ENCODE data around the gene KCNK2.
"Not testable (repeated sequence)": the region's sequence is repeated elsewhere in the genome, so short reads cannot be mapped to it uniquely, and the experiment has no call there.

The KCNK2 gene

GRCh38 chr1:215160351-215160750 is 77.8 kb downstream of the KCNK2 start:
- DNase-seq = no peak

- not testable (repeated sequence) for DNase-seq
Observed at GRCh38 chr1:215163144-215163543, 80.6 kb downstream of the KCNK2 start.

GRCh38 chr1:215166886-215167285 is 84.3 kb downstream of the KCNK2 start:
- DNase-seq = no peak

GRCh38 chr1:215181518-215181917 is 99.0 kb downstream of the KCNK2 start:
- DNase-seq = no peak

GRCh38 chr1:215185067-215185620 is 102.6 kb downstream of the KCNK2 start:
- no peak for DNase-seq

- no peak for DNase-seq
Observed at GRCh38 chr1:215188302-215188950, 105.9 kb downstream of the KCNK2 start.

GRCh38 chr1:215192306-215192705 is 109.8 kb downstream of the KCNK2 start:
- no peak for DNase-seq

- DNase-seq = no peak
Observed at GRCh38 chr1:215198021-215198420, 115.5 kb downstream of the KCNK2 start.

GRCh38 chr1:215200121-215200520 is 117.6 kb downstream of the KCNK2 start:
- no peak for DNase-seq

GRCh38 chr1:215201283-215201682 is 118.7 kb downstream of the KCNK2 start:
- DNase-seq = no peak

GRCh38 chr1:215202868-215203267 is 120.3 kb downstream of the KCNK2 start:
- DNase-seq = no peak

- DNase-seq = no peak
Observed at GRCh38 chr1:215210167-215210566, 127.6 kb downstream of the KCNK2 start.

- no peak for DNase-seq
Observed at GRCh38 chr1:215215846-215216245, 133.3 kb downstream of the KCNK2 start.

- DNase-seq = no peak
Observed at GRCh38 chr1:215219372-215219771, 136.8 kb downstream of the KCNK2 start.

GRCh38 chr1:215220346-215220745 is 137.8 kb downstream of the KCNK2 start:
- DNase-seq = no peak

GRCh38 chr1:215226757-215227156 is 144.2 kb downstream of the KCNK2 start:
- DNase-seq = no peak

GRCh38 chr1:215228193-215228592 is 145.7 kb downstream of the KCNK2 start:
- DNase-seq = no peak

- DNase-seq = no peak
Observed at GRCh38 chr1:215241451-215241850, 158.9 kb downstream of the KCNK2 start.

- DNase-seq = no peak
Observed at GRCh38 chr1:215243345-215244054, 161.0 kb downstream of the KCNK2 start.

GRCh38 chr1:215250913-215251312 is 168.4 kb downstream of the KCNK2 start:
- no peak for DNase-seq

- no peak for DNase-seq
Observed at GRCh38 chr1:215251428-215251827, 168.9 kb downstream of the KCNK2 start.

- no peak for DNase-seq
Observed at GRCh38 chr1:215252164-215252563, 169.6 kb downstream of the KCNK2 start.

GRCh38 chr1:215256936-215257679 is 174.6 kb downstream of the KCNK2 start:
- no peak for DNase-seq

- no peak for DNase-seq
Observed at GRCh38 chr1:215260711-215261110, 178.2 kb downstream of the KCNK2 start.
